GM19351 (cell line): ENCODE data around the gene SLC7A9.
"Not testable (repeated sequence)": the region's sequence is repeated elsewhere in the genome, so short reads cannot be mapped to it uniquely, and the experiment has no call there.

ENCODE experiments used
- ATAC-seq: cut with Tn5 transposase; IDR thresholded peaks from one replicate; pipeline ENCODE4 v1.9.1; 2021; ENCODE audit warnings: mild to moderate bottlenecking, moderate library complexity; ENCODE audit not compliant: unreplicated experiment

Gene SLC7A9

DNA sequence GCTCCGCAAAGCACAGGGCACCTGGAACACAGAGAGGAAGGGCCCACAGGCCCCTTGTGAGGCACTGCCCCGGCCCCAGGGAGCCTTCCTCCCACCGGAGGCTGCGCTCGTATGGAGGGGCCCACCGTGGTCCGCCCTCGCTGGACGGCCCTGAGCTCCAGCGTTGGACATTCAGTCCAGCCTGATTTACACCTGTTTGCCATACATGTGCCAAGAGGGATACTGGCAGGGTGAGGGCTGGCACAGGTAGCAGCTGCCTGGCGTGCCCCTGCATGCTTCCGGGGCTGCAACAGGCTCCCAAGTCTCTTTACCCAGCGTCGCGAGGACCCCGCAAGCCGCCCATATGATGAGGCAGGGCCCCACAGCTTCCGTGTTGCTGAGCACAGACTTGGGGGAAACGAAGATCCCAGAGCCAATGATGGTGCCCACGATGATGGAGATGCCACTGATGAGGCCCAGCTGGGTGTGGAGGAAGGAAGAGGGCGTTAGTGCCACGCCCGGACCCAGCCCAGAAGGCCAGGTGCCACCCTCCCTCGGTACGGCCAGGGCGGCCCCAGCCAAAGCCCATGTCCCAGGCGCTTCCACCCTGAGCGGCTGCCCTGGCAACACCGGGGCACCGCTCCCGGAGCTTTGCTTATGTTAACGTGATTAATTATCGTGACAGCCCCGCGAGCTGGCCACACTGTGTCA lies 5.1 kb downstream of the SLC7A9 start:
- no peak for ATAC-seq

DNA sequence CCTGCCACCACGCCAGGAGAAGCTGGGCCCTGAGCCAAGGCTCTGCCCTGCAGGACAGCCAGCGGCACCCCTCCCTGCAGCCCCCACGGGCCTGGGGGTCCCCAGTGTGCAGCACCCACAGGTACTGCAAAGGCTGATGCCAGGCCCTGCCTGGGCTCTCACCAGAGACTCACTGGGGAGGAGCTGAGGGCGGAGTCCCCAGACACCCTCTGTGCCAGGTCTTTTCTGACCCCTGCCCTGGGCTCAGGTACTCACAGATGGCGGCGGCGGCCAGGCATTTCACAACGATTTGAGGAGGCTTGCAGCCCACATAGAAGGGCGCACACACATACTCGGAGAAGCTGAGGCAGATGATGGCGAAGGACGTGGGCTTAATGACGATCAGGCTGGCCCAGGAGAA lies 5.7 kb downstream of the SLC7A9 start:
- ATAC-seq = no peak

GRCh38 chr19:32863301-32863700 lies 6.3 kb downstream of the SLC7A9 start:
- no peak for ATAC-seq

DNA sequence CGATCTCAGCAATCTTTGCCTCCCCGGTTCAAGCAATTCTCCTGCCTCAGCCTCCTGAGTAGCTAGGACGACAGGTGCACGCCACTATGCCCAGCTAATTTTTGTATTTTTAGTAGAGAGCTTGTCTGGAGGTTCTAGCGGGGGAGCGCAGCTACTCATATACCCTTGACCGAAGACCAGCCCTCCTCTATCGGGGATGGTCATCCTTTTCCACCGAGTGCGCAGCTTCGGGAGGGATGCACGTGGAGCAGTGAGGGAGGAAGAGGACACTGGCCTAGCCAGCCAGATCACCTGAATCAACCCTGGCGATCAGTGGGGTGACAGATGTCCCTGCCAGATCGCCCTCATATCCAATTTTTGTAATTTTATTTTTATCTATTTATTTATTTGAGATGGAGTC lies 6.8 kb downstream of the SLC7A9 start:
- ATAC-seq = no peak

GRCh38 chr19:32862173-32862572 lies 7.4 kb downstream of the SLC7A9 start:
- ATAC-seq = no peak

- no peak for ATAC-seq
These were observed 8.0 kb downstream of the SLC7A9 start for GRCh38 chr19:32861596-32861995.

DNA sequence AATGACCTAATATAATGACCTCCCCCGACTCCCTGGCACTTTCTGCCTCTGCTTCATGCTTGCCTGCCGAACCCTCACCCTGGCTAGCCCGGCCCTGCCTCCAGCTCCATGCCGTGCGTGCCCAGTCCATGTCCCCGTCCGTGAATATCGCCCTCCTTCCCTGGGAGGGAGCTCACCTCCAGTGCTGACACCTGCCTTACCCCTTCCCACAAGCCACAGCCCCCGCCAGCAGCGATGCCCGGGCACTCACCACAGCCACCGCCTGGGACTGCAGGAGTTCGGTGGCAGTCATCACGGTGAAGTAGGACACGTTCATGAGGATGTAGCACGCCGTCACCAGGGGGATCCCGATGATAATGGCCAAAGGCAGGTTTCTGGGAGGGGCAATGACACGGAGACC lies 10.0 kb downstream of the SLC7A9 start:
- ATAC-seq = no peak

- no peak for ATAC-seq
These were observed 11.0 kb downstream of the SLC7A9 start for GRCh38 chr19:32858559-32858958.

GRCh38 chr19:32858155-32858554 lies 11.4 kb downstream of the SLC7A9 start:
- ATAC-seq = no peak

DNA sequence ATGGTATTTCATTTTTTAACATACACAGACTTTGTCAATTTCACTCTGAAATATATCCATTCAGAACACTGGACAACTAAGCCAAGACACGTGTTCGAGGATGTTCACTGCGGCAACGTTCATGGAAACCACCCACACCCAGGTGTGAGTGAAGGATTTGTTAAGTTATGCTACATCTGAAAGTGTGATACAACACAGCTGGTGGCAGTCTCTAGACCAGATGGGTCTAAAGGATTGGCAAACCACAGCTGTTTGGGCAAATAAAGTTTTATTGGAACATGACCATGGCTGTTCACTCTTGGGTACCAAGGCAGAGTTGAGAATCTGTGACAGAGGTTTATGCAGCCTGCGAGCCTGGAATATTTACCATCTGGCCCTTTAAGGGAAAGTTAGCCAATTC lies 12.0 kb downstream of the SLC7A9 start:
- ATAC-seq = no peak

GRCh38 chr19:32856818-32857217 lies 12.7 kb downstream of the SLC7A9 start:
- ATAC-seq = not testable (repeated sequence)

DNA sequence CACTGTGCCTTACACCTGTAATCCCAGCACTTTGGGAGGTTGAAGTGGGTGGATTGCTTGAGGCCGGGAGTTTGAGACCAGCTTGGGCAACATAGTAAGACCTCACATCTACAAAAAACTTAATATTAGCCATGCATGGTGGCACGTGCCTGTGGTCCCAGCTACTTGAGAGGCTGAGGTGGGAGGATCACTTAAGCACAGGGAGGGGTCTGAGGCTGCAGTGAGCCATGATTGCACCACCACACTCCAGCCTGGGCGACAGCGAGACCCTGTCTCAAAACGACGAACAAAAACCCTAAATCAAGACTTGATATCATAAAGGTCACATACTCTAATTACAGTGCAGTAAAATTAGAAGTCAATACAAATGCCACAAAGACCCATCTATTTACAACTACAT lies 17.4 kb downstream of the SLC7A9 start:
- no peak for ATAC-seq

GRCh38 chr19:32848035-32848434 lies 21.5 kb downstream of the SLC7A9 start:
- not testable (repeated sequence) for ATAC-seq

DNA sequence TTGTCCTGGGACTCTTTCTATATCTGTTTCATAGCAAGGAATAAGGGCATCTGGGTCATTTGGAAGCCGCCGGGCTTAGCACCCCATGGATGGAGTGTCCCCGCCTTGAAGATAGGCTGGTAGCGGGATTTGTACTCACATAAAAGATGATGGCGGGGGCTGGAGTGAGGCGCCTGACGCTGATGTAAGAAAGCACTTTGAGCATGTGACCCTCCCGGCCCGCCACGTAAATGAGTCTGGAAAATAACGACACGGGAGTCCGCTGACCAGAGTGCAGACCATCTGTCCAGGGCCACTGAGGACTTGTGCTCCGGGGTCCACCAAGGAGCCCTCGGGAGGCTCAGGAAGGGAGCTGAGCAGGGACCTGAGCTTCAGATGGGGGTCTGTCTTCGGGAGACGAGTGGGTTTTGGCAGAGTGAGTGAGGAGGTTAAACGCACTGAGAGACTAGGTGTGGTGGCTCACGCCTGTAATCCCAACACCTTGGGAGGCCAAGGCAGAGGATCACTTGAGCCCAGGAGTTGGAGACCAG lies 25.8 kb downstream of the SLC7A9 start:
- no peak for ATAC-seq

GRCh38 chr19:32842061-32842460 lies 27.5 kb downstream of the SLC7A9 start:
- no peak for ATAC-seq

GRCh38 chr19:32837531-32837930 lies 32.0 kb downstream of the SLC7A9 start:
- no peak for ATAC-seq

DNA sequence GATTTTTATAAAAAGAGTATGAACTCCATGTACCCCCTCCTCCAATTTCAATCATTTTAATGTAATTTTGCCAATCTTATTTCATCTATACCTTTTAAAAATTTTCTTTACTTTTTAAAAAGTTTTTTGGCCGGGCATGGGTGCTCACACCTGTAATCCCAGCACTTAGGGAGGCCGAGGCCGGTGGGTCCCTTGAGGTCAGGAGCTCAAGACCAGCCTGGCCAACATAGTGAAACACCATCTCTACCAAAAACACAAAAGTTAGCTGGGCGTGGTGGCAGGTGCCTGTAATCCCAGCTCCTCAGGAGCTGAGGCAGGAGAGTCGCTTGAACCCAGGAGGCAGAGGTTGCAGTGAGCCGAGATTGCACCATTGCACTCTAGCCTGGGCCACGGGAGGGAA lies 36.2 kb downstream of the SLC7A9 start:
- not testable (repeated sequence) for ATAC-seq

GRCh38 chr19:32832825-32833224 lies 36.7 kb downstream of the SLC7A9 start:
- not testable (repeated sequence) for ATAC-seq

DNA sequence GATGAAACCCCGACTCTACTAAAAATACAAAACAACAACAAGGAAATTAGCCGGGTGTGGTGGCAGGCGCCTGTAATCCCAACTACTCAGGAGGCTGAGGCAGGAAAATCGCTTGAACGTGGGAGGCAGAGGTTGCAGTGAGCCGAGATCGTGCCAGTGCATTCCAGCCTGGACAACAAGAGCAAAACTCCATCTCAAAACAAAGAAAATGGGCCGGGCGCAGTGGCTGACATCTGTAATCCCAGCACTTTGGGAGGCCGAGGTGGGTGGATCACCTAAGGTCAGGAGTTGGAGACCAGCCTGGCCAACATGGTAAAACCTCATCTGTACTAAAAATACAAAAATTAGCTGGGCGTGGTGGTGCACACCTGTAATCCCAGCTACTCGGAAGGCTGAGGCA lies 37.5 kb downstream of the SLC7A9 start:
- not testable (repeated sequence) for ATAC-seq

DNA sequence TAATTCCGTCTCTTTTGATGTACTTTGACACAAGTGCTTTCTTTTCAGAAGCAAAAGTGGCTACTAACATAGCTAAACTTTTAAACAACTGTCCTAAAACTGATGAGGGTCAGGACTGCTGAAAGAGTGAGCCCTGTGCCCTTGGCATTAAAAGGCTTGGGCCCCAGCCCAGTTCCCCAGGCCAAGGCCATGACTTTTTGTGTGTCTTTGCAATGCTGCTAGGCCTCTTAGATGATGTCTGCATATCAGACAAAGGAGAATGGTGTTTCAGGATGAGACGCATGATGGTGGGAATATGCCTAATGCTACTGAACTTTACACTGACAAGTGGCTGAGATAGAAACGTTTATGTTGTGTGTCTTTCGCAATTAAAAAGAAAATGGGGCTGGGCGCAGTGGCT lies 38.0 kb downstream of the SLC7A9 start:
- ATAC-seq = no peak

GRCh38 chr19:32830231-32831014 lies 39.1 kb downstream of the SLC7A9 start:
- ATAC-seq = no peak

GRCh38 chr19:32829345-32829896 lies 40.1 kb downstream of the SLC7A9 start:
- no peak for ATAC-seq
